ENCODE results near the gene PRKD3.

DNA sequence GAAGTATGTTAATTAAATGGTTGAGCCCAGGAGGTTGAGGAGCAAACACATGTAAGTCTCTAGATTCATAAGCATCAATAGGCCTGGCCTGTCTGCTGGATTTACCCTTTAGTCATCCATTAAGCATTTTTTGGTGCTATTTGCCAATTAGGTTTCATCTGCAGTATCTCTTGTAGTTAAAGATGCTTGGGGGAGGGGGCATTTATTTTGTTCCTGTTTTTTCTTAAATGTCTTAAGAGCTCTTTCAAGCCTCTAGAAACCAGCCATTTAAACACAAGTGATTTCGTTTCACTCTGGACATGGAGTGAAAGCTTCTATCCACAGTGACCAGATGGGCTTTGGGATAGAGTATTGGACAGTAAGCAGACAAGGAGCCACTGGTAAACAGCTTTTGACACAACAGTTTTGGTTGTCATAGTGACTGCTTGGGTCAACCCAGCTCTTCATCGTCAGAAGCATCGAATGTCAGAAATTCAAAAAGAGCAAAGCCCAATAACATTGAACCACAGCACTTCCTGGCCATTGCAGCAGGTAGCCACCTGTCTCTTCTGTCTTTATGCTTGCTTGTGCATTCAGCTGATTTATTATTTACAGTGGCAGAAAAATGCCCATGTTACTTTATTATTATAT lies 24.7 kb upstream of the PRKD3 start:
- TF ChIP-seq EZH2 (IDR thresholded peaks at IDR 0.05; ENCODE audit: borderline replicate concordance, low read length) = no peak
- TF ChIP-seq, protein P1, sequence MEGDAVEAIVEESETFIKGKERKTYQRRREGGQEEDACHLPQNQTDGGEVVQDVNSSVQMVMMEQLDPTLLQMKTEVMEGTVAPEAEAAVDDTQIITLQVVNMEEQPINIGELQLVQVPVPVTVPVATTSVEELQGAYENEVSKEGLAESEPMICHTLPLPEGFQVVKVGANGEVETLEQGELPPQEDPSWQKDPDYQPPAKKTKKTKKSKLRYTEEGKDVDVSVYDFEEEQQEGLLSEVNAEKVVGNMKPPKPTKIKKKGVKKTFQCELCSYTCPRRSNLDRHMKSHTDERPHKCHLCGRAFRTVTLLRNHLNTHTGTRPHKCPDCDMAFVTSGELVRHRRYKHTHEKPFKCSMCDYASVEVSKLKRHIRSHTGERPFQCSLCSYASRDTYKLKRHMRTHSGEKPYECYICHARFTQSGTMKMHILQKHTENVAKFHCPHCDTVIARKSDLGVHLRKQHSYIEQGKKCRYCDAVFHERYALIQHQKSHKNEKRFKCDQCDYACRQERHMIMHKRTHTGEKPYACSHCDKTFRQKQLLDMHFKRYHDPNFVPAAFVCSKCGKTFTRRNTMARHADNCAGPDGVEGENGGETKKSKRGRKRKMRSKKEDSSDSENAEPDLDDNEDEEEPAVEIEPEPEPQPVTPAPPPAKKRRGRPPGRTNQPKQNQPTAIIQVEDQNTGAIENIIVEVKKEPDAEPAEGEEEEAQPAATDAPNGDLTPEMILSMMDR (conservative IDR thresholded peaks at IDR 0.05 in 1 of 2, IDR thresholded peaks at IDR 0.05 in 1 of 2; ENCODE audit: extremely low read depth in 1 of 2, insufficient read depth in 1 of 2, low read depth in 1 of 2, low read length in 2 of 2) = no peak
